Thymus (tissue), 14 donors: ENCODE data around the gene GRK5. TPM values are rescaled to one million over a fixed set of nuclear protein-coding genes. Genes with fewer than 3 reads are reported as not detected.

Source experiments
- DNase-seq, 9 donors: peaks; one replicate each; pipeline ENCODE4 v3.0.0-alpha.2; 2013; ENCODE audit warnings: low spot score in 9 of 9, low read depth in 6 of 9, missing footprints in 1 of 9
- H3K27ac ChIP-seq, 2 donors: one replicate each; pipeline ENCODE4 v1.5.1; 2013; ENCODE audit warnings: control low read depth in 1 of 2, low read depth in 1 of 2, low read length in 1 of 2, mild to moderate bottlenecking in 1 of 2, moderate library complexity in 1 of 2
- H3K27me3 ChIP-seq, 2 donors: one replicate each; pipeline ENCODE4 v1.5.1; 2013; ENCODE audit warnings: low read length in 1 of 2; ENCODE audit not compliant: control insufficient read depth in 2 of 2, insufficient read depth in 1 of 2
- H3K36me3 ChIP-seq, 2 donors: one replicate each; pipeline ENCODE4 v1.5.1; 2013; ENCODE audit warnings: low read length in 1 of 2, mild to moderate bottlenecking in 1 of 2, moderate library complexity in 1 of 2; ENCODE audit not compliant: control insufficient read depth in 2 of 2, insufficient read depth in 2 of 2
- H3K4me1 ChIP-seq, 2 donors: one replicate each; pipeline ENCODE4 v1.5.1; 2013; ENCODE audit warnings: low read length in 2 of 2; ENCODE audit not compliant: control insufficient read depth in 2 of 2, insufficient read depth in 2 of 2
- H3K4me3 ChIP-seq, 2 donors: one replicate each; pipeline ENCODE4 v1.5.1; 2013; ENCODE audit warnings: low read length in 2 of 2, control low read depth in 1 of 2, mild to moderate bottlenecking in 1 of 2
- H3K9me3 ChIP-seq, 2 donors: one replicate each; pipeline ENCODE4 v1.5.1; 2013; ENCODE audit warnings: low read length in 1 of 2, mild to moderate bottlenecking in 1 of 2; ENCODE audit not compliant: control insufficient read depth in 2 of 2, insufficient read depth in 1 of 2
- WGBS: extraction: QIAGEN DNeasy Blood & Tissue Kit; methylation state at CpG from one replicate; pipeline ENCODE4 v1.1.7; 2013; 5-methylcytosine and 5-hydroxymethylcytosine counted together
- long read RNA-seq, 10 donors: transcript quantifications; one replicate each; lab custom pipeline, GENCODE V29; 2026
- polyA plus RNA-seq: library from polyadenylated mRNA; stranded (reverse); fragments of 200-250 nt; gene quantifications from one replicate; pipeline ENCODE4 v1.2.3, GENCODE V29; 2013
- total RNA-seq: library from RNA; stranded (reverse); fragments of 120-200 nt; gene quantifications from one replicate; pipeline ENCODE4 v1.2.4, GENCODE V29; 2013
- donor health status: healthy.

GRK5 gene
- total RNA-seq (18.5 TPM), polyA plus RNA-seq (14.4 TPM)
- long read RNA-seq, donor 1: 0 reads
- long read RNA-seq, donor 2: 0 reads
- long read RNA-seq, donor 3, full-length matches to known transcripts: 4 of 4 reads
- long read RNA-seq, donor 3, partial matches to known transcripts: 0 of 4 reads
- long read RNA-seq, donor 3, other reads (novel, unspliced or antisense): 0 of 4 reads
- long read RNA-seq, donor 4, full-length matches to known transcripts: 1 of 1 reads
- long read RNA-seq, donor 4, partial matches to known transcripts: 0 of 1 reads
- long read RNA-seq, donor 4, other reads (novel, unspliced or antisense): 0 of 1 reads
- long read RNA-seq, donor 5, full-length matches to known transcripts: 4 of 4 reads
- long read RNA-seq, donor 5, partial matches to known transcripts: 0 of 4 reads
- long read RNA-seq, donor 5, other reads (novel, unspliced or antisense): 0 of 4 reads
- long read RNA-seq, donor 6, full-length matches to known transcripts: 2 of 2 reads
- long read RNA-seq, donor 6, partial matches to known transcripts: 0 of 2 reads
- long read RNA-seq, donor 6, other reads (novel, unspliced or antisense): 0 of 2 reads
- long read RNA-seq, donor 7, partial matches to known transcripts: 848 of 867 reads
- long read RNA-seq, donor 7, other reads (novel, unspliced or antisense): 19 of 867 reads
- long read RNA-seq, donor 8: 0 reads
- long read RNA-seq, donor 9, partial matches to known transcripts: 0 of 2 reads
- long read RNA-seq, donor 9, other reads (novel, unspliced or antisense): 0 of 2 reads
- long read RNA-seq, donor 10, full-length matches to known transcripts: 10 of 10 reads
- long read RNA-seq, donor 10, partial matches to known transcripts: 0 of 10 reads
- long read RNA-seq, donor 10, other reads (novel, unspliced or antisense): 0 of 10 reads

GRCh38 chr10:119207366-119207666, at the start of gene GRK5:
GRK5 (plus strand) TSS chr10:119207571; CDS start chr10:119207918, 347 bp downstream.
- WGBS: under 1% methylated on average over 33 of the region's 34 CpGs
- Histone ChIP-seq H3K27ac (peak within 1 kb of the TSS; percentile 83 to 94), H3K36me3 (no peaks in the 10 kb centered on the region), H3K4me3 (peak within 1 kb of the TSS; percentile 66 to 73), H3K4me1 (peaks cover 25 to 37% of the 10 kb centered on the region in 2 donors), H3K9me3 (peaks cover 0 to 6% of the 10 kb centered on the region in 2 donors), H3K27me3 (no peaks in the 10 kb centered on the region)
- DNase-seq: peak; percentile 92 to 99 (median 97)

- no peaks in the 10 kb centered on the region for H3K9me3 ChIP-seq
- 94% methylated on average over 8 of the region's 8 CpGs for WGBS
- H3K36me3 ChIP-seq: peaks cover 25 to 38% of the 10 kb centered on the region in 2 donors
- DNase-seq: no peak
- no peaks in the 10 kb centered on the region for H3K27me3 ChIP-seq
- no peak overlapping the region for H3K27ac ChIP-seq
- H3K4me1 ChIP-seq: peaks cover 0 to 1% of the 10 kb centered on the region in 2 donors
- H3K4me3 ChIP-seq: no peak overlapping the region
These were observed 48.0 kb upstream of the GRK5 start for GRCh38 chr10:119159332-119159731.

DNA sequence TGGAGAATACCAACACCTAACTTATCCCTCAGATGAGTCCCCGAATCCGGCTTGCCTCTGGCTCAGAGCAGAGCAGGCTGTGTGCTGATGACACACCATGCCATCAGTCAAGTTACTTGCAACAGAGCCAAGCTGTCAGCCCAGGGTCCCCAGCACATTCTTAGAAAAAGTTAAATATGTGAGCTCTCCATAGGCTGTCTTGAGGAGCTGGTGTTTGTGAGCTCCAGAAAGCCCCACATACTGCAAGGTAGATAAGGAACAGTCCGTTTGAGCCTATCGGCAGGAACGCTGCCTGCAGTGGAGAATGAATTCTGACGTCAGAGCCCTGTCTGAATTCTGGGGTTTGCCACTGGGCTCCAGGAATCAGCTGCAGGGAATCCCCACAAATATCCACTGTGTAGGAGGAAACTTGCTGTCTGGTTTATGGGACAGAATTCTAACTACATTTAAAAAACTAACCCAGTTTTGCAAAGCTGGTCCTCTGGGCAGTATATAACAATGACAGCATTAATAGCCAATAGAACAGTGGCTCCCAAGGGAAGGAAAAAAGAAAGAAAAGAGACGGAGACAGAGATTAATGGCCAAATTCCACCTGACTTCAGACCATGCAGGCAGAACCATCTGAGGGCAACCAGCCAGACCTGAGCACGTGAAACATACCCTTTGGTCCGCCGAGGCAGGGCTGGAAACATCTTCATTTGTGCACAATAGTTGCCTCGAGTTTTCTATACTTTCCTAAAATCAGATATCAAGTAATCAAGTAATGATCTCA, 45.5 kb upstream of the GRK5 start:
- DNase-seq: no peak
- H3K27ac ChIP-seq: no peak overlapping the region

DNA sequence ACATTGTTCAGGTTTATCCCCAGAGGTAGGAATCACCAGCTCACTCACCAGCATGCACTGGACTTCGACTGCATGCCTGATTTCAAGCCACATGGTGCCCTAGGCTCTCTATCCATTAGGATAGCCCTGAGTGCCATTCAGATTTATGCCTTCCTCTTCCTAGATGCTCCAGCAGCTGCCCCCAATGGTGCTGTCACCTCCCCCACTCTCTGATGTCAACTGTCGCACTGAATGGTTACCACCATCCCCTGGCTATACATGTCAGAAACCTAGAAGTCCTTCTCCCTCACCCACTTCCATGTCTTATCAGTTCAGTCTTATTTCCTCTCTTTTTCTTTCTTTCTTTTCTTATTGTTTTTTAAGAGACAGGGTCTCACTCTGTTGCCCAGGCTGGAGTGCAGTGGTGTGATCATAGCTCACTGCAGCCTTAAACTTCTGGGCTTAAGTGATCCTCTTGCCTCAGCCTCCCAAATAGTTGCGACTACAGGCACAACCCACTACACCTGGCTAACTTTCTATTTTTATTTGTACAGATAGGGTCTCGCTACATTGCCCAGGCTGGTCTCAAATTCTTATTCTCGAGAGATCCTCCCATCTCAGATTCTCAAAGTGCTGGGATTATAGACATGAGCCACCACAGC, 44.8 kb upstream of the GRK5 start:
- peaks cover 12 to 27% of the 10 kb centered on the region in 2 donors for H3K36me3 ChIP-seq
- H3K4me1 ChIP-seq: peaks cover 4 to 20% of the 10 kb centered on the region in 2 donors
- no peak for DNase-seq
- H3K27me3 ChIP-seq: no peaks in the 10 kb centered on the region
- no peak overlapping the region for H3K27ac ChIP-seq
- 98% methylated on average over 5 of the region's 5 CpGs for whole genome bisulfite sequencing
- H3K4me3 ChIP-seq: no peak overlapping the region
- H3K9me3 ChIP-seq: no peaks in the 10 kb centered on the region

More for the DNA sequence above, 45.5 kb upstream of the GRK5 start:
- H3K9me3 ChIP-seq: no peaks in the 10 kb centered on the region
- no peak overlapping the region for H3K4me3 ChIP-seq
- peaks cover 4 to 20% of the 10 kb centered on the region in 2 donors for H3K4me1 ChIP-seq
- no peaks in the 10 kb centered on the region for H3K27me3 ChIP-seq
- WGBS: 94% methylated on average over 11 of the region's 11 CpGs
- peaks cover 12 to 20% of the 10 kb centered on the region in 2 donors for H3K36me3 ChIP-seq

GRCh38 chr10:119165171-119166117, 41.9 kb upstream of the GRK5 start, which contains the start of gene SFXN4:
SFXN4 (minus strand) TSS chr10:119165714; CDS start chr10:119165647, 67 bp downstream.
- Histone ChIP-seq H3K9me3 (no peaks in the 10 kb centered on the region), H3K4me3 (peak within 1 kb of the TSS; percentile 69 to 88), H3K27me3 (no peaks in the 10 kb centered on the region), H3K36me3 (peaks cover 18 to 35% of the 10 kb centered on the region in 2 donors), H3K4me1 (peaks cover 4 to 20% of the 10 kb centered on the region in 2 donors), H3K27ac (peak within 1 kb of the TSS; percentile 55 to 83)
- WGBS: 2% methylated on average over 90 of the region's 90 CpGs
- DNase-seq: peak in 7 of 9 donors; percentile 37 to 82 (median 64)

DNA sequence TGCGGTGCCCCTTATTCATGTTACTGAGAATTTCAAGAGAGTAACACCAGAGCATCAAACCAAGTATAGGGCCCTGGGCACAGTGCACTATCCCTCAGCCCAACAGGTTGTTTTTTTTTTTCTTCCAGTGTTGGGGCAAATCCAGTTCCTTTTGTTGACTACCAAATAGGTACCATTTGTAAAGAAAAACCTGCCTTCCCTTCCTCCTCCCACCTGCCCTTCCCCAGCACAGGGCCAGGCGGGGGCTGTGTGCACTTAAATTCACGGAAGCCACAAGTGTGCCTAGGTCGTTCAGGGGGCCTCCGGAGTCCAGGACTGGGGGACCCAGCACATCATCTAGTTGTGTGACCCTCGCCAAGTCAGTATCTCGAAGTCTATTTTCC, 41.3 kb upstream of the GRK5 start:
- DNase-seq: peak in 1 of 9 donors; percentile 13
- 69% methylated on average over 7 of the region's 7 CpGs for WGBS
- Histone ChIP-seq H3K4me1 (peaks cover 4 to 20% of the 10 kb centered on the region in 2 donors), H3K9me3 (no peaks in the 10 kb centered on the region), H3K27me3 (no peaks in the 10 kb centered on the region), H3K36me3 (peaks cover 24 to 40% of the 10 kb centered on the region in 2 donors), H3K4me3 (peak overlapping the region; percentile 69 to 88), H3K27ac (no peak overlapping the region)

- 83% methylated on average over 8 of the region's 8 CpGs for WGBS
- no peak for DNase-seq
- Histone ChIP-seq H3K9me3 (no peaks in the 10 kb centered on the region), H3K4me3 (no peak overlapping the region), H3K36me3 (peaks cover 29 to 44% of the 10 kb centered on the region in 2 donors), H3K27me3 (no peaks in the 10 kb centered on the region), H3K4me1 (peaks cover 4 to 20% of the 10 kb centered on the region in 2 donors), H3K27ac (no peak overlapping the region)
These were observed 40.8 kb upstream of the GRK5 start for GRCh38 chr10:119166564-119166963.
